ENCODE data around the gene PARVB. TPM values are rescaled to one million over a fixed set of nuclear protein-coding genes. Genes with fewer than 3 reads are reported as not detected.

Gene PARVB
- total RNA-seq, 1 donor, result 23.3 TPM

- no peaks in the 10 kb centered on the region for H3K27me3 ChIP-seq (ENCODE audit: insufficient read depth, low read length)
- H3K9me3 ChIP-seq (ENCODE audit: low read depth, low read length), result no peaks in the 10 kb centered on the region
- no peak overlapping the region for H3K4me3 ChIP-seq (ENCODE audit: low read length)
- H3K4me1 ChIP-seq (ENCODE audit: insufficient read depth, low read length), result no peaks in the 10 kb centered on the region
Observed at GRCh38 chr22:44075670-44076069, 51.6 kb downstream of the PARVB start.

- Histone ChIP-seq H3K27me3 (ENCODE audit: insufficient read depth, low read length) (no peaks in the 10 kb centered on the region), H3K4me3 (ENCODE audit: low read length) (no peak overlapping the region), H3K4me1 (ENCODE audit: insufficient read depth, low read length) (no peaks in the 10 kb centered on the region), H3K9me3 (ENCODE audit: low read depth, low read length) (no peaks in the 10 kb centered on the region)
Observed at GRCh38 chr22:44076825-44077224, 52.7 kb downstream of the PARVB start.

- Histone ChIP-seq H3K9me3 (ENCODE audit: low read depth, low read length) (no peaks in the 10 kb centered on the region), H3K4me1 (ENCODE audit: insufficient read depth, low read length) (no peaks in the 10 kb centered on the region), H3K27me3 (ENCODE audit: insufficient read depth, low read length) (no peaks in the 10 kb centered on the region), H3K4me3 (ENCODE audit: low read length) (no peak overlapping the region)
Observed at GRCh38 chr22:44080936-44081861, 57.1 kb downstream of the PARVB start.

GRCh38 chr22:44082801-44083200, 58.7 kb downstream of the PARVB start:
- H3K4me1 ChIP-seq (ENCODE audit: insufficient read depth, low read length), result no peaks in the 10 kb centered on the region
- no peaks in the 10 kb centered on the region for H3K9me3 ChIP-seq (ENCODE audit: low read depth, low read length)
- H3K27me3 ChIP-seq (ENCODE audit: insufficient read depth, low read length), result no peaks in the 10 kb centered on the region
- no peak overlapping the region for H3K4me3 ChIP-seq (ENCODE audit: low read length)

GRCh38 chr22:44084044-44084772, 60.1 kb downstream of the PARVB start:
- no peak overlapping the region for H3K4me3 ChIP-seq (ENCODE audit: low read length)
- H3K4me1 ChIP-seq (ENCODE audit: insufficient read depth, low read length), result no peaks in the 10 kb centered on the region
- H3K27me3 ChIP-seq (ENCODE audit: insufficient read depth, low read length), result no peaks in the 10 kb centered on the region
- no peaks in the 10 kb centered on the region for H3K9me3 ChIP-seq (ENCODE audit: low read depth, low read length)

GRCh38 chr22:44085743-44086270, 61.7 kb downstream of the PARVB start:
- no peaks in the 10 kb centered on the region for H3K27me3 ChIP-seq (ENCODE audit: insufficient read depth, low read length)
- no peaks in the 10 kb centered on the region for H3K9me3 ChIP-seq (ENCODE audit: low read depth, low read length)
- H3K4me3 ChIP-seq (ENCODE audit: low read length), result no peak overlapping the region
- H3K4me1 ChIP-seq (ENCODE audit: insufficient read depth, low read length), result no peaks in the 10 kb centered on the region

- no peak overlapping the region for H3K4me3 ChIP-seq (ENCODE audit: low read length)
- no peaks in the 10 kb centered on the region for H3K4me1 ChIP-seq (ENCODE audit: insufficient read depth, low read length)
- no peaks in the 10 kb centered on the region for H3K9me3 ChIP-seq (ENCODE audit: low read depth, low read length)
- H3K27me3 ChIP-seq (ENCODE audit: insufficient read depth, low read length), result no peaks in the 10 kb centered on the region
Observed at GRCh38 chr22:44086271-44087088, 62.4 kb downstream of the PARVB start.

GRCh38 chr22:44087089-44087430, 63.0 kb downstream of the PARVB start:
- H3K4me3 ChIP-seq (ENCODE audit: low read length), result no peak overlapping the region
- no peaks in the 10 kb centered on the region for H3K4me1 ChIP-seq (ENCODE audit: insufficient read depth, low read length)
- H3K9me3 ChIP-seq (ENCODE audit: low read depth, low read length), result no peaks in the 10 kb centered on the region
- H3K27me3 ChIP-seq (ENCODE audit: insufficient read depth, low read length), result no peaks in the 10 kb centered on the region

GRCh38 chr22:44088976-44089570, 65.0 kb downstream of the PARVB start:
- Histone ChIP-seq H3K4me1 (ENCODE audit: insufficient read depth, low read length) (no peaks in the 10 kb centered on the region), H3K27me3 (ENCODE audit: insufficient read depth, low read length) (no peaks in the 10 kb centered on the region), H3K9me3 (ENCODE audit: low read depth, low read length) (no peaks in the 10 kb centered on the region), H3K4me3 (ENCODE audit: low read length) (no peak overlapping the region)

- H3K27me3 ChIP-seq (ENCODE audit: insufficient read depth, low read length), result no peaks in the 10 kb centered on the region
- H3K4me1 ChIP-seq (ENCODE audit: insufficient read depth, low read length), result no peaks in the 10 kb centered on the region
- no peaks in the 10 kb centered on the region for H3K9me3 ChIP-seq (ENCODE audit: low read depth, low read length)
- no peak overlapping the region for H3K4me3 ChIP-seq (ENCODE audit: low read length)
Observed at GRCh38 chr22:44089717-44090570, 65.8 kb downstream of the PARVB start.

- no peaks in the 10 kb centered on the region for H3K27me3 ChIP-seq (ENCODE audit: insufficient read depth, low read length)
- H3K4me1 ChIP-seq (ENCODE audit: insufficient read depth, low read length), result no peaks in the 10 kb centered on the region
- no peaks in the 10 kb centered on the region for H3K9me3 ChIP-seq (ENCODE audit: low read depth, low read length)
- H3K4me3 ChIP-seq (ENCODE audit: low read length), result no peak overlapping the region
Observed at GRCh38 chr22:44090571-44090905, 66.4 kb downstream of the PARVB start.

GRCh38 chr22:44091021-44091721, 67.1 kb downstream of the PARVB start:
- H3K4me1 ChIP-seq (ENCODE audit: insufficient read depth, low read length), result no peaks in the 10 kb centered on the region
- H3K9me3 ChIP-seq (ENCODE audit: low read depth, low read length), result no peaks in the 10 kb centered on the region
- no peaks in the 10 kb centered on the region for H3K27me3 ChIP-seq (ENCODE audit: insufficient read depth, low read length)
- no peak overlapping the region for H3K4me3 ChIP-seq (ENCODE audit: low read length)

GRCh38 chr22:44091751-44092150, 67.6 kb downstream of the PARVB start:
- no peak overlapping the region for H3K4me3 ChIP-seq (ENCODE audit: low read length)
- H3K9me3 ChIP-seq (ENCODE audit: low read depth, low read length), result no peaks in the 10 kb centered on the region
- H3K27me3 ChIP-seq (ENCODE audit: insufficient read depth, low read length), result no peaks in the 10 kb centered on the region
- H3K4me1 ChIP-seq (ENCODE audit: insufficient read depth, low read length), result no peaks in the 10 kb centered on the region
